DOHH2 (cell line): Measurements from ENCODE around the gene TMTC1.

Experiments
- H3F3A ChIP-seq: fragments of 200-600 bp; sonication (generic), shearing (Covaris generic); 2 replicates; pipeline ENCODE4 v1.6.0; 2016; ENCODE audit warnings: antibody characterized with exemption, mild to moderate bottlenecking; ENCODE audit not compliant: control insufficient read depth, insufficient read depth
- H3K27ac ChIP-seq: fragments of 200-600 bp; sonication (generic); 2 replicates; pipeline ENCODE4 v1.5.1; 2014; ENCODE audit warnings: low read depth, mild to moderate bottlenecking, low read length, moderate library complexity
- H3K27me3 ChIP-seq: fragments of 200-600 bp; sonication (generic); 2 replicates; pipeline ENCODE4 v1.6.1; 2014; ENCODE audit warnings: mild to moderate bottlenecking, low read length, mixed read lengths; ENCODE audit not compliant: control insufficient read depth
- H3K36me3 ChIP-seq: fragments of 200-600 bp; sonication (generic); 2 replicates; pipeline ENCODE4 v1.6.1; 2014; ENCODE audit warnings: mild to moderate bottlenecking, low read length, moderate library complexity, mixed read lengths; ENCODE audit not compliant: control insufficient read depth
- H3K4me1 ChIP-seq: fragments of 200-600 bp; sonication (generic); 2 replicates; pipeline ENCODE4 v1.6.1; 2014; ENCODE audit warnings: mild to moderate bottlenecking, low read length, mixed read lengths; ENCODE audit not compliant: control insufficient read depth
- H3K4me2 ChIP-seq: fragments of 200-600 bp; sonication (generic); 2 replicates; pipeline ENCODE4 v1.6.0; 2014; ENCODE audit warnings: mild to moderate bottlenecking, low read length, moderate library complexity
- H3K4me3 ChIP-seq: fragments of 200-600 bp; sonication (generic); 2 replicates; pipeline ENCODE4 v1.5.1; 2014; ENCODE audit warnings: mild to moderate bottlenecking, low read length, mixed read lengths
- H3K79me2 ChIP-seq: fragments of 200-600 bp; sonication (generic); 2 replicates; pipeline ENCODE4 v1.6.1; 2014; ENCODE audit warnings: mild to moderate bottlenecking, low read length, mixed read lengths; ENCODE audit not compliant: control insufficient read depth
- H3K9me2 ChIP-seq: fragments of 200-600 bp; sonication (generic); replicated peaks from 2 replicates; pipeline ENCODE4 v1.6.1; 2014; ENCODE audit warnings: mild to moderate bottlenecking, low read length, mixed read lengths; ENCODE audit not compliant: control insufficient read depth
- H3K9me3 ChIP-seq: fragments of 200-600 bp; sonication (generic); 2 replicates; pipeline ENCODE4 v1.6.1; 2014; ENCODE audit warnings: antibody characterized with exemption, low read length, mixed read lengths; ENCODE audit not compliant: control insufficient read depth, insufficient read depth
- H4K20me1 ChIP-seq: fragments of 200-600 bp; sonication (generic); 2 replicates; pipeline ENCODE4 v1.6.0; 2014; ENCODE audit warnings: low read depth, mild to moderate bottlenecking, antibody characterized with exemption, low read length, moderate library complexity; ENCODE audit not compliant: control insufficient read depth, insufficient read depth
- EZH2phosphoT487 ChIP-seq: fragments of 200-600 bp; sonication (generic); IDR thresholded peaks from 2 replicates; pipeline ENCODE4 v1.6.1; 2017; ENCODE audit warnings: borderline replicate concordance, mild to moderate bottlenecking, antibody characterized with exemption, low read length, moderate library complexity, mixed read lengths
- TF ChIP-seq, protein P1 (sequence below): fragments of 200-600 bp; sonication (generic); IDR thresholded peaks from one replicate; pipeline ENCODE4 v1.5.1; 2014; ENCODE audit warnings: antibody characterized with exemption, mild to moderate bottlenecking, low read depth, low read length; ENCODE audit not compliant: poor library complexity, severe bottlenecking

The TMTC1 gene

DNA sequence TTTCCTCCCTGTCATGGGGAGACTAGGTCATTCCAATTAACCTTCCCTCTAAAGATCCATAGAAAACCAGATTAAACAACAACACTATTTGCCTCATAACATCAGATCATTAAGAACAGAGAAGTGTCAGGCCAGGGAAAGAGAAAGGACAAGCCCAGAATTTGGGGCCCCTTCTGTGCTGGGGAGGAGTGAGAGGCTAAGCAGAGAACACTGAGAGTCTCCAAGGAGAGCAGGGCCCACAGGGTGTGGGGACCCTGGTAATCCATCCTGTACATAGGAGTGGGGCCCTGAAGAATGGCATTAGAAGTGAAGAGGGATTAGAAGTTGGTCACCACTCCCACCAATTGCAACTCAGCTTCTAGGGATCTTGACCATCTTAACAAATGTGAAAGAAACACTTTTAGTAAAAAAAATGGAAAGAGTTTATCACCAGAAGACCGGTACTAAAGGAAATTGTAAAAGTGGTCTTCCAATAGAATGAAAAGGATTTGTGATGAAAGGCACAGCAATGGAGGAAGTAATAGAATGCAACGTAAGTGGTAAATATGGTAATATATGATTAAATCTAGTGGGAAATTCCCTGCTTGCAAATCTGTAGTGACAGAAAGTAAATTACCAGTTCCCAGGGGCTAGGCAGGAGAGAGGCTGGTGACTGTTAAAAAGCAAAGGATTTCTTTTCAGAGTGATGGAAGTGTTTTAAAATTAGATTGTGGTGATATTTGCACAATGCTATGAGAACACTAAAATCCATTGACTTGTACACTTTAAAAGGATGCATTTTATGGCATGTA is 14.0 kb upstream of the TMTC1 start:
- H3K4me1 ChIP-seq, result no peaks in the 10 kb centered on the region
- peaks cover 12% of the 10 kb centered on the region for H3F3A ChIP-seq
- H3K9me2 ChIP-seq, result no peaks in the 10 kb centered on the region
- no peak overlapping the region for H3K4me2 ChIP-seq
- no peaks in the 10 kb centered on the region for H3K36me3 ChIP-seq
- TF ChIP-seq, protein P1, sequence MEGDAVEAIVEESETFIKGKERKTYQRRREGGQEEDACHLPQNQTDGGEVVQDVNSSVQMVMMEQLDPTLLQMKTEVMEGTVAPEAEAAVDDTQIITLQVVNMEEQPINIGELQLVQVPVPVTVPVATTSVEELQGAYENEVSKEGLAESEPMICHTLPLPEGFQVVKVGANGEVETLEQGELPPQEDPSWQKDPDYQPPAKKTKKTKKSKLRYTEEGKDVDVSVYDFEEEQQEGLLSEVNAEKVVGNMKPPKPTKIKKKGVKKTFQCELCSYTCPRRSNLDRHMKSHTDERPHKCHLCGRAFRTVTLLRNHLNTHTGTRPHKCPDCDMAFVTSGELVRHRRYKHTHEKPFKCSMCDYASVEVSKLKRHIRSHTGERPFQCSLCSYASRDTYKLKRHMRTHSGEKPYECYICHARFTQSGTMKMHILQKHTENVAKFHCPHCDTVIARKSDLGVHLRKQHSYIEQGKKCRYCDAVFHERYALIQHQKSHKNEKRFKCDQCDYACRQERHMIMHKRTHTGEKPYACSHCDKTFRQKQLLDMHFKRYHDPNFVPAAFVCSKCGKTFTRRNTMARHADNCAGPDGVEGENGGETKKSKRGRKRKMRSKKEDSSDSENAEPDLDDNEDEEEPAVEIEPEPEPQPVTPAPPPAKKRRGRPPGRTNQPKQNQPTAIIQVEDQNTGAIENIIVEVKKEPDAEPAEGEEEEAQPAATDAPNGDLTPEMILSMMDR, result no peak
- no peak for TF ChIP-seq EZH2phosphoT487
- no peaks in the 10 kb centered on the region for H3K27me3 ChIP-seq
- H3K9me3 ChIP-seq, result peaks cover 15% of the 10 kb centered on the region
- H3K4me3 ChIP-seq, result no peak overlapping the region
- H3K27ac ChIP-seq, result no peak overlapping the region
- no peaks in the 10 kb centered on the region for H3K79me2 ChIP-seq
- no peaks in the 10 kb centered on the region for H4K20me1 ChIP-seq

DNA sequence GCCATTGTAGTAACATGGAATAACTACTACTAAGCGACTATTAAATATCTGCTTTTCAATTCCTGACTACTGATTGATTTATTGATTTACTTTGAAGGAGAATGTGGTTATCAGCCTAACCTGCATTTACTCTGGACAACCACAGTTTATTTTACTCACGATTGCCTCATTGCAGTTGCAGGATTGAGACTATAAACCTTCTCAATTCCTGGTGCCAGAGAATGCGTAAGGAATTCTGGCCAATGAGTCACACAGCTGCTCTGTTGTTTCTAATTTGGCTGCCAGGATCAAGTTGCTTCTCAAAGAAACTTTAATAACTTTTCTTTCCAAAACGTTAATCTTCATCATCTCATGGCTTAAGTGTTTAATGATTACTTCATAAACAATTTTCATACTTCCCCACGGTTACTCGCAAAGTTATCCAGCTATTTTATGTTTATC is 13.1 kb upstream of the TMTC1 start:
- no peak overlapping the region for H3K4me2 ChIP-seq
- H3K27me3 ChIP-seq, result no peaks in the 10 kb centered on the region
- H4K20me1 ChIP-seq, result no peaks in the 10 kb centered on the region
- no peak overlapping the region for H3K27ac ChIP-seq
- H3K79me2 ChIP-seq, result no peaks in the 10 kb centered on the region
- peaks cover 22% of the 10 kb centered on the region for H3F3A ChIP-seq
- no peaks in the 10 kb centered on the region for H3K4me1 ChIP-seq
- H3K9me2 ChIP-seq, result no peaks in the 10 kb centered on the region
- no peaks in the 10 kb centered on the region for H3K36me3 ChIP-seq
- peaks cover 24% of the 10 kb centered on the region for H3K9me3 ChIP-seq
- TF ChIP-seq EZH2phosphoT487, result no peak
- TF ChIP-seq, protein P1, result no peak
- no peak overlapping the region for H3K4me3 ChIP-seq

DNA sequence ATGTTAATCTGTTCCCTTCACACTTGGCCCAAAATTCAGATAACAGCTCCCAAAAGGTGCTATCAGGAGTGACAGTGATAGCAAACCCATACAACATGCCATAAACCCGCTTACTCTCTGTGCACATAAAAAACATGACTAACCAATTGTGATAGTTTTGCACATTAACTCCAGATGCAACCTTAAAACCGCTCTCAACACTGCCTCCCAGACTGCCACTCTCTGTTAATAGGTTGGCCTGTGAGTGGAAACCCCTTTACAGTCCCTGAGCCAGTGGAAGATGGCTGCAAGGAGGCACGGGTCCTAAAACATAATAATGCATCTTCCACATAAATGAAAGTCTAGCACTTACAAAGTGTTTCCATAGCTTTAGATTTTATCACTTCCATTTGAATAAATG is 12.0 kb upstream of the TMTC1 start:
- no peak for TF ChIP-seq EZH2phosphoT487
- TF ChIP-seq, protein P1, result no peak
- Histone ChIP-seq H3K9me3 (peaks cover 35% of the 10 kb centered on the region), H4K20me1 (no peaks in the 10 kb centered on the region), H3F3A (peaks cover 33% of the 10 kb centered on the region), H3K79me2 (no peaks in the 10 kb centered on the region), H3K4me2 (no peak overlapping the region), H3K9me2 (no peaks in the 10 kb centered on the region), H3K36me3 (no peaks in the 10 kb centered on the region), H3K4me1 (no peaks in the 10 kb centered on the region), H3K4me3 (no peak overlapping the region), H3K27me3 (no peaks in the 10 kb centered on the region), H3K27ac (no peak overlapping the region)
